GM12878 (cell line): ENCODE results near the gene LRRC51.

ENCODE experiments used
- CBX5 ChIP-seq: sonication (generic); IDR thresholded peaks from 2 replicates; pipeline ENCODE4 v1.6.1; 2016; ENCODE audit warnings: low read depth, moderate library complexity, mild to moderate bottlenecking, inconsistent platforms
- CTCF ChIP-seq, 3 experiments: IDR thresholded peaks in 2 of 3; conservative IDR thresholded peaks in 1 of 3; 2 replicates each; pipeline ENCODE4 v1.5.1; 2011; ENCODE audit warnings: low read depth in 3 of 3, low read length in 3 of 3, mild to moderate bottlenecking in 3 of 3, control low read depth in 2 of 3, moderate library complexity in 2 of 3, inconsistent platforms in 1 of 3, mixed read lengths in 1 of 3; ENCODE audit not compliant: control insufficient read depth in 2 of 3, insufficient read depth in 1 of 3; ENCODE audit errors: extremely low read depth in 1 of 3
- EP300 ChIP-seq, 2 experiments: fragments of 150-350 bp in 1 of 2; IDR thresholded peaks; 2 replicates each; pipeline ENCODE4 v1.6.1; 2011 to 2012; ENCODE audit warnings: low read depth in 2 of 2, low read length in 2 of 2, borderline replicate concordance in 1 of 2, improper control_type of control experiment in 1 of 2, inconsistent platforms in 1 of 2; ENCODE audit not compliant: control insufficient read depth in 1 of 2
- NFIC ChIP-seq: IDR thresholded peaks from 2 replicates; pipeline ENCODE4 v1.6.1; 2012; ENCODE audit warnings: low read depth, mild to moderate bottlenecking, inconsistent platforms, low read length, moderate library complexity
- POLR2A ChIP-seq: IDR thresholded peaks from 2 replicates; pipeline ENCODE4 v1.6.1; 2011; ENCODE audit warnings: low read depth, mild to moderate bottlenecking, low read length
- TAF1 ChIP-seq: IDR thresholded peaks from 2 replicates; pipeline ENCODE4 v1.6.1; 2011; ENCODE audit warnings: mild to moderate bottlenecking, low read depth, low read length, borderline replicate concordance
- TF ChIP-seq, protein P1 (sequence below): fragments of 450-650 bp; IDR thresholded peaks from 2 replicates; pipeline ENCODE4 v1.6.1; 2016; ENCODE audit warnings: mild to moderate bottlenecking, moderate library complexity, borderline replicate concordance

DNA sequence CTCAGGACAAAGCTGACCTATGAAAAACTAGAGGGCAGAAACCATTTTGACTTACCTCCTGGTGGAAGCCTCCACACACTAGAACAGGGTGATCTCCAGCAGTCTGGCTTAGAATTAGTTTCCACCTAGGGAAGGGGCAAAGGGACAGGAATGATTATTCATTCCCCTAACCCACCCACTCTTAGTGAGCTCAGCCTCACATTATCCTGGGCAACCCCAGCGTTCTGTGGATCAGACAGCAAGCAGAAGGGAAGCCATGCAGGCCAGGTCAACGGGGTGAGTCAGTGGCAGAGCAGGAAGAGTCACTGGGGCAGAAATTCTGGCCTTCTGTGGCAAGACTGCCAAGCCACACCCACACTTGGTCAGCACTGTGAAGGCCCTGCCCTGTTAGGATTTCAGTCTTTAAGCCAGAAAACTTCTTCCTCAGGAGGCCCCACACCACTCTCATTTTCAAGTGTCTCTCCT lies 10.8 kb upstream of the LRRC51 start:
- TF ChIP-seq CBX5 (no peak), NFIC (no peak), CTCF (IDR thresholded peaks at IDR 0.05 in 2 of 3, conservative IDR thresholded peaks at IDR 0.05 in 1 of 3; ENCODE audit: control insufficient read depth in 2 of 3, extremely low read depth in 1 of 3, insufficient read depth in 1 of 3, low read depth in 3 of 3, low read length in 3 of 3) (no peak), POLR2A (no peak), TAF1 (no peak), EP300 (IDR thresholded peaks at IDR 0.05; ENCODE audit: borderline replicate concordance in 1 of 2, control insufficient read depth in 1 of 2, low read depth in 2 of 2, low read length in 2 of 2) (no peak)
- TF ChIP-seq, protein P1, sequence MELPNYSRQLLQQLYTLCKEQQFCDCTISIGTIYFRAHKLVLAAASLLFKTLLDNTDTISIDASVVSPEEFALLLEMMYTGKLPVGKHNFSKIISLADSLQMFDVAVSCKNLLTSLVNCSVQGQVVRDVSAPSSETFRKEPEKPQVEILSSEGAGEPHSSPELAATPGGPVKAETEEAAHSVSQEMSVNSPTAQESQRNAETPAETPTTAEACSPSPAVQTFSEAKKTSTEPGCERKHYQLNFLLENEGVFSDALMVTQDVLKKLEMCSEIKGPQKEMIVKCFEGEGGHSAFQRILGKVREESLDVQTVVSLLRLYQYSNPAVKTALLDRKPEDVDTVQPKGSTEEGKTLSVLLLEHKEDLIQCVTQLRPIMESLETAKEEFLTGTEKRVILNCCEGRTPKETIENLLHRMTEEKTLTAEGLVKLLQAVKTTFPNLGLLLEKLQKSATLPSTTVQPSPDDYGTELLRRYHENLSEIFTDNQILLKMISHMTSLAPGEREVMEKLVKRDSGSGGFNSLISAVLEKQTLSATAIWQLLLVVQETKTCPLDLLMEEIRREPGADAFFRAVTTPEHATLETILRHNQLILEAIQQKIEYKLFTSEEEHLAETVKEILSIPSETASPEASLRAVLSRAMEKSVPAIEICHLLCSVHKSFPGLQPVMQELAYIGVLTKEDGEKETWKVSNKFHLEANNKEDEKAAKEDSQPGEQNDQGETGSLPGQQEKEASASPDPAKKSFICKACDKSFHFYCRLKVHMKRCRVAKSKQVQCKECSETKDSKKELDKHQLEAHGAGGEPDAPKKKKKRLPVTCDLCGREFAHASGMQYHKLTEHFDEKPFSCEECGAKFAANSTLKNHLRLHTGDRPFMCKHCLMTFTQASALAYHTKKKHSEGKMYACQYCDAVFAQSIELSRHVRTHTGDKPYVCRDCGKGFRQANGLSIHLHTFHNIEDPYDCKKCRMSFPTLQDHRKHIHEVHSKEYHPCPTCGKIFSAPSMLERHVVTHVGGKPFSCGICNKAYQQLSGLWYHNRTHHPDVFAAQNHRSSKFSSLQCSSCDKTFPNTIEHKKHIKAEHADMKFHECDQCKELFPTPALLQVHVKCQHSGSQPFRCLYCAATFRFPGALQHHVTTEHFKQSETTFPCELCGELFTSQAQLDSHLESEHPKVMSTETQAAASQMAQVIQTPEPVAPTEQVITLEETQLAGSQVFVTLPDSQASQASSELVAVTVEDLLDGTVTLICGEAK: no peak
